Stimulated activated CD4-positive, alpha-beta T cell treated with anti-CD3 and anti-CD28 coated beads, Interleukin-15, amount 100 ng/mL, for 1 hour (primary cell): ENCODE measurements around the gene CAMTA1.
"Not testable (repeated sequence)": the region's sequence is repeated elsewhere in the genome, so short reads cannot be mapped to it uniquely, and the experiment has no call there.

Experiments used
- DNase-seq, 2 donors: peaks; one replicate each; pipeline ENCODE4 v3.0.0-alpha.2; 2020; ENCODE audit warnings: low read depth in 1 of 2, low spot score in 1 of 2

Gene CAMTA1

DNA sequence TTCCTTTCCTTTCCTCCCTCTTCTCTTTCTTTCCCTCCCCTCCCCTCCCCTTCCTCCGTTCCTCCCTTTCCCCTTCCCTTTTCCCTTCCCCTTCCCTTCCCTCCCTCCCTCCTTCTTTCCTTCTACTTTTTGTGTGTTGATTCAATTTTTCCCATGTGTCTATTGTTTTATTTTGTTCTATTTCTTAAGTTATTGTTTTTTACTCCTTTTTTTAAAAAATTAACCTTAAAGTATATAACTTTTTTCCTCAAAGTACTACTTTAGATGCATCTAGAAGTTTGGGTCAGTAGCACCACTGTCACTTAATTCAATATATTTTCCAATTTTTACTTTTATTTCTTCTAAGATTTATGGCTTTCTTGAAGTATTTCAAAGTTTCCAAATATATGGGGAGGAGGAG, 537.7 kb downstream of the CAMTA1 start:
- DNase-seq = no peak

DNA sequence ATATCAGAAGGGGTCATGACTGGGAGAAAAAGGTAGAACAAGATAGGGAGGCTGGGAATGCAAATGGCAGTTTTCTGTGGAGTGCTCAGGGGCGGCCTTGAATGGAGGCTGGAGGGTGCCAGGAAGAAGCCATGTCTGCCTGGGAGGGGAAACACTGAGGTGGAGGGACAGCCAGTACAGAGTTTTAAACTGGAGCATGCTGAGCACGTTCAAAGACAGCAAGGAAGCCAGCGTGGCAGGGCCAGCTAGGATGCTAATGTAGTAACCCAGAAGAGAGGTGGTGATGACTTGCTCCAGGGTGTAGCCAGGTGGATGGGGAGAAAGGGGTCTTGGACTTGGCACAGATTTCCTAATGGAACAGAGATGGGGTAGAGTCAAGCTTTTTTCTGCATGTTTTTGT, 540.0 kb downstream of the CAMTA1 start:
- DNase-seq = no peak

DNA sequence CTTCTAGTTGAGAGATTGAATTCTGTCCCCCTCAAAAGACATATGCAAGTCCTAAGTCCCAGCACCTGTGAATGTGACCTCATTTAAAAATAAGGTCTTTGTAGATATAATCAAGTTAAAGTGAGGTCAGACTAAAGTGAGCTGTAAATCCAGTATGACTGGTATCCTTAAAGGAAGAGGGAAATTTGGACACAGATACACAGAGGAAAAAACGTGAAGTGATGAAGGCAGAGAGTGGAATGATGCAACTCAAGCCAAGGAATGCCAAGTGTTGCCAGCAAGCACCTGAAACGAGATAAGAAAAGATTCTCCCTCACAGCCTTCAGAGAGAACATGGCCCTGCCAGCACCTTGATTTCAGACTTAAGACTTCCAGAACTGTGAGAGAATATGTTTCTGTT, 541.1 kb downstream of the CAMTA1 start:
- no peak for DNase-seq

DNA sequence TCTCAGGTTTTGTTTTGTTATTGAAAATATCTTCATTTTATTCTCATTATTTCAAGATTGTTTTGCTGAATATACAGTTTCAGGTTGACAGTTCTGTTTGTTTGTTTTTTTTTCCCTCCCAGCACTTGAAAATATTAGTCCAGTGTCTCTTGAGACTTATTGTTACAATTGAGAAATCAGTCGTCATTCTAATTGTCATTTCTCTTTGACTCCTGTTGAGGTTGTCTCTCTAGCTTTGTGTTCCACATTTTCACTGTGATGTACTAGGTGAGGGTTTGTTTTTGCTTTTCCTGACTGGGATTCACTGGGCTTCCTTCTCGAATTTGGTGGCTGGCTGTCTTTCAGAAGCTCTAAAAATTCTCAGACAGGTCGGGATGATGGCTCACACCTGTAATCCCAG, 542.6 kb downstream of the CAMTA1 start:
- no peak for DNase-seq

DNA sequence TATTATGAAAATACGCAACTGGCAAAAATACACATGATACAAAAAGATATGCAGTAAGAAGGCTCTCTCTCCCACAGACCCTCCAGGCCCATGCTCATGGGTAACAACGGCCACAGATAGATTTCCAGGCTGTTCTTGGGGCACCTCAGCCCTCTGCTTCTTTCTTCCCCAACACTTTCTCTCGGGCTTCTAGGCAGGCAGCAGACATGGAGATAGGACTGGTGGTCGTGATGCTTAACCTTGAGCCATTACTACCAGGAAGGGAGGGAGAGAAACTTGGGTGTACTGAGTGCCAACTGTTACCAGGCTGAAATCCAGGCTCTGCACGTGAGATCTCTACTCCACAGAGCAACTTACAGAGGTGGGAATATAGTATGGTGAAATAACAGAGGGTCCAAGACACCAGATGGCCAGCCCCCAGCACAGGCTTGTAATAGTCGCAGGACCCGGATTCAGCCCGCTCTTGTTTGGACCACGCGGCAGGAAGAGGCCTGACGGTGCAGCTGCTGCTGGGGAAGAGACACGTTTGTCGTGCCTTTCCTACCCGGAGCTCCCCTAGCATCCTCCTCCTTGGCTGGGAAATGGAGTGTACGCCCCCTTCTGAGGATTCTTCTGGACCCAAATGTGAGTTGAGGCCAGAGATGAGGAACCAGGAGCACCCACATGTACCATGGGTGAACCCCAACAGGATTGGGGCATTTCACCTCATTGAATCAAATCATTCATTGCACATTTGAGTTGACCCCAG, 544.8 kb downstream of the CAMTA1 start:
- DNase-seq = no peak

DNA sequence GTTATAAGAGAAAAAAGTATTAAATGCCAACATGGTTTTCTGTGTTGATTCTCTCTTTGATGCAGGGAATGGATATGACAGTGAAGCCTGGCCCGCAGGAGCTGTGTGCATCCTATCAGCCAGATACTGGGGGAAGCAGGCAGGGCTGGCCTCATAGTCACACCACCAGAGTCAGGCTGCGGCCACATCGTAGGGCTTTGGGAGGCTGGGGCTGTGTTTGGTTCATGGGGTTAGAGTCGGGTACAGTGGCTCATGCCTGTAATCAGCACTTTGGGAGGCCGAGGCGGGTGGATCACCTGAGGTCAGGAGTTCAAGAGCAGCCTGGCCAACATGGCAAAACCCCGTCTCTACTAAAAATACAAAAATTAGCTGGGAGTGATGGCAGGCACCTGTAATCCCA, 545.5 kb downstream of the CAMTA1 start:
- DNase-seq = not testable (repeated sequence)

DNA sequence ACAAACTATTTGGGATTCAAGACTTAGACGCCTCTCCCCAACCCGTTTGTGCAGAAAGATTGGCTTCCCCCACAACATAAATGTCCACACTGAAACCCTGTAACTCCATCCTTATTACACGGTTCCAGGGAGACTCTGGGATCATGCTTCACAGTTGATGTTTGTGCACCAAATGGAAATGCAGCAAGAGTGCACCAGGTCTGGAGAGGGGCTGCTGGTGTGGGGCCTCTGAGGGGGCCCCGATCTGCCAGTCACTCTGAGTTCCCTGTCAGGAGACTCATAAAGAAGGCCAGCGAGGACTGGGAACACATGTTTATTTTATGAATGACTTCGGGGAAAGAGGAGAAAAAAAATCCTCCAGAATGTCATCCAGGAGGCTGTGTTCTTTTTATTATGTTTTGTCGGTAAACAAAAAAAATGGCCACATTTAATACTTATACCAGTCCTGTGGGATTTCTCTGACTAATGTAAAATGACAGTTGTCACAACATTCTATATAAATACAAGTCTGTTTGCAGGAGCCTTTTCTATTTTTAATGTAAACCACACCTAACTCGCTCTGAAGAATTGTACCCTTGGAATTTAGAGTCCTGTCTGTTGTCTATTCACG, 546.8 kb downstream of the CAMTA1 start:
- DNase-seq = no peak

DNA sequence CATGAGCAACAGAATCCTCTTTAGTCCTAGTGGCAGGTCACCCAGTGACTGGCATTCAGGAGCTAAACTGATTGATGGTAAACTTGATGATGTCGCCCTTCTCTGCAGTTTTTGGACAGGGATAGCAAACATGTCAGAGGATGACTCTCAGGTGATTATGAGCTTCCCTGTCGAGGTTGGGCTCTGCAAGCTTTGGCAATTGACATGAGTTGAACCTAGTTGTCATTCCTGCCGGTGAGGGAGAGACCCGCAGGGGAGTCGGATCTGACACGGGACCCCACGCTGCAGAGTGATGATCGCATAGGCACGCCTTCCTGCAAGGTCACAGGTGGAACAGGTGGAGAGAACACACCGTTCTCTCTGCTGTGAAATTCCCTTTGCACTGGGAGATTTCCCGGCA, 547.8 kb downstream of the CAMTA1 start:
- no peak for DNase-seq

DNA sequence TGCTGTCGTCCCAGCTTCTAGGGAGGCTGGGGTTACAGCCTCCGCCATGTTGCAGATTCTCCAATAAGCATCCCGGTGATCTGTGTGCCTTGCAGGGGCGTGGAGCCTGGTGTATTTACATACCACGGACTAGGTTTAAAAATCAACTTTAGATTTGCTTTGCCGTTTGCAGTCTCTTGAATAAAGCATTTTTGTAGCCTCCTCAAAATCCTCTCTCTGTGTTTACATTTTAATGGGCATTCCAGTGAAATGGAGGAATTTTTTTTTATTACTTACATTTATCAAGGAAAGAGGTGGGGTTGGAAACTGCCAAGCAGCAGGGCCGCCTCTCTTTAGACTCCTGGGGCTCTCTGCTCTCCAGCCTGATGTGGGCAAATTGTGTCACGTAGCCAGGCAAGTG, 548.4 kb downstream of the CAMTA1 start:
- no peak for DNase-seq

DNA sequence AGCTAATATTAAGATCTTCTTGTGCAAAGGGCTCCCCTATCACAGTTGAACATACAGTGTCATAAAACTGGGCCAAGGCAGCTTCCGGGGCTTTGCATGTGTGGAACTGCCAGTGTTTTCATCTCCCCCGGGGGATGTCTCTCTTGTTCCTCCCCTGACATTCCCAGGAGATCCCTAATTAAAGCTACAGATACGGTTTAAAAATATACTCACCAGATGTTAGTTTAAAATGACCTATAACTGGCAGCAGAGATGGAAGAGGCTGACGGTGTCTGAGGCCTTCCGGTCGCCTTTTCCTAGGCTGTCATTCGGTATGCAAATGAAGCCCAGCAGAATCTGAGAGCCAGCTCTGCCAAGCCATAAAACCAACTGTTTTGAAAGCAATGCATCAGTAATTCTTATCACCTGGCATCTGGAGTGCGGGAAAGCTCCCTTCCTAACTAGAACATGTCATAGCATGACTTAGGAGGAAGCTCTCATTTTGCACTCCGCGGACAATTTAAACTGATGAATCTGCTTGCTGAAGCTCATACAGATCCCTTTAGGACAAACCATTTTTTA, 549.3 kb downstream of the CAMTA1 start:
- no peak for DNase-seq

DNA sequence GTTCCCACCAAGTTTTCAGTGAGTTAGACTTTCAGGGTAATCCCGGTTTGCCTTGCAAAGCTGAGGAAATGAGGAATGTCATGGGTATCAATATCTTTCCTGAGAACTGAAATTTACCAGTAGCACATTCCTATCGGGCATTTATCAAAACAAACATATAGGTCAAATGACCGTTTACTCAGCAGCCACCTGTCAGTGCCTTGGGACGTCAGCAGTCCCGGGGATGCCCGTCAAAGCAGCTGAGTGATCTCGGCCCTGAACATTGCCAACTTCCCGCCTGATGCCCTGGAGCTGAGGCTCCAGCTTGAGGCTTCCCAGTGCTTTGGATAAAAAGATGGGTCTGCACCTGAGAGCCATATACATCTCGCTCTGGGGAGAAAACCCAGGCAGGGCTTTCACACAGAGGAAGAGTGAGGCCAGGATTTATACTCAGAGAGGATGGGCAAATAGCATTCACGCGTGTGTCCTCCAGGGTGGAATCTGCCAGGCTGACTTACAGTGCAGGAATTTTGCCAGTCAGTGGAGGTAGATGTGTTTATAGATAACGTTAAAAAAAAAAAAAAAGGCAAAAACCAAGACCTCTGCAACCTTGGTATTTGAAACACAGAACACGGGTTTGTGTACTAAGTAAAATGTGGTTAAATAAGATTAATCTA, 550.1 kb downstream of the CAMTA1 start:
- no peak for DNase-seq

DNA sequence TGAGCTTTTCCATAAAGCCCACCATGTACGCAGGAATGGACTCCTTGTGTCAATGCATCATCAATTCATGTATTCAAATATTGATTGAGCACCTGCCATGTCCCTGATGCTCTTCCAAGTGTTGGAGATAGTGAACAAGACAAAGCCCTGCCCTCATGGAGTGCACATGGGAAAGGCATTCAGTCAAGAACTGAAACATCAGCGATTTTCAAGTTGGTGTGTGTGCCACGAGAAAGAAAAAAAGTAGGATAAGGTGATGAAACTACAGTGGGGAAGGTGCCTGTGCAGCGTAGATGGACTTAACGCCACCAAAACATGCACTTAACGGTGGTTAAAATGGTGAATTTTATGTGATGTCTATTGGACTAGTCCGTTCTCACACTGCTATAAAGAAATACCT, 553.2 kb downstream of the CAMTA1 start:
- no peak for DNase-seq

DNA sequence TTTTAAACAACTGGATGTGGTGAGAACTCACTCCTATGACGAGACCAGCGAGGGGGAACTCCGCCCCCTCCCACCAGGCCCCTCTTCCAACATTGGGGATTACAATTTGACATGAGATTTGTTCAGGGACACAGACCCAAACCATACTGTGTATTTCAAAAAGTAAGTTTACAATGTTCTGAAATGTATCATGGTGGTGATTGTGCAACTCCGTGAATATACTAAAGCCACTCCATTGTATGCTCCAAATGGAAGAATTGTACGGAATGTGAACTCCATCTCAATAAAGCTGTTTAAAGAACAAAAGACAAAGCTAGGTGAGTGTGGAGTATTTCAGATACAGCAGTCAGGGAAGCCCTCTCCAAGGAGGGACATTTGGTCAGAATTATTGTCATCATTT, 553.8 kb downstream of the CAMTA1 start:
- DNase-seq = no peak

DNA sequence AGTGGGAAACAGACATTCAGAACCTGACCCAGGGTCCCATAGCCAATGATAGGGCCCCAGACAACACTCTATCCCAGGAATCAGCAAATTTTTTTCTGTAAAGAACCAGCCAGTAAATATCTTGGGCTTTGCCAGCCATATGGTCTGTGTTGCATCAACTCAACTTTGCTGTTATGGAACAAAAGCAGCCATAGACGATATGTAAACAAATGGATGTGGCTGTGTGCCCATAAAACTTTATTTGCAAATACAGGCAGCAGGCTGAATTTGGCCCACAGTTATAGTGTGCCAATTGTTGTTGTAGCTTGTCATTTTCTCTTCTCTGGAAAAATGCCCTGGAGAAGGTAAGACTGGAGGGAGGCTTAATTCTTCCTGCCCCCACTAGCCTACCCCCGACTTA, 554.7 kb downstream of the CAMTA1 start:
- no peak for DNase-seq

DNA sequence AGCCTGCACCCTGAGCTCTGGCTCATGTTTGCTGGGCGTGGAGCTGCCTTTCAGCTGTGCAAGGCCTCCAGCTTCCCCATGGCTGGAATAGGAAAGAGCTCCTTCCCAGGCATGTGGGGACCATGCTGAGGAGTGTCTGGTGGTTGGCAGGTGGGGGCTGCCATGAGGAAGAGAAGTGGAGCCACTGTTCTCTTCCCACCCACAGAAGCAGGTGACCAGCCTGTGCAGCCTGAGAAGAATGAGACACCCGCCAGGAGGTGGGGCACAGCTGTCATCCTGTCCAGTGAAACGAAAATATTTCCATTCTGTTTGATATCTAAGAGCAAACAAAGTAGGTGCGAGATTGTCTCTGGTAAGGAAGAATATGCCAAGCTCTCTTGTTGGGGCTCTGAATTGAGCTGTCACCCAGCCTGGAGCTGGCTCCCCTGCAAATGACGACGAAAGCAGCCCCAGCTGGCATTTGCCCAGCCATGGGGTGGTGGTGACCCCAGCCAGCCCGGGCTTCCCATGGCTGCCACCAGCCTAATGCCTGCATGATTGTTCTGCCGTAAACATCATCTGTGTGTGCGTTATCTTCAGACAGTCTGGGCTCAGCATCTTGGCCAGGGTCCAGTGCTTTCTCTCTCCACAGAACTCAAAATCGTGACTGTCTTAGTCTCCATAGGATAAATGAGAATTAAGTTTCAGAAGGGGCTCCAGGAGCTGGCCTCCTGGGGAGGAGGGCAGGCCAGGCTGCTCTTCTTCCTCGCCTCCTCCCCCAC, 556.1 kb downstream of the CAMTA1 start:
- no peak for DNase-seq

DNA sequence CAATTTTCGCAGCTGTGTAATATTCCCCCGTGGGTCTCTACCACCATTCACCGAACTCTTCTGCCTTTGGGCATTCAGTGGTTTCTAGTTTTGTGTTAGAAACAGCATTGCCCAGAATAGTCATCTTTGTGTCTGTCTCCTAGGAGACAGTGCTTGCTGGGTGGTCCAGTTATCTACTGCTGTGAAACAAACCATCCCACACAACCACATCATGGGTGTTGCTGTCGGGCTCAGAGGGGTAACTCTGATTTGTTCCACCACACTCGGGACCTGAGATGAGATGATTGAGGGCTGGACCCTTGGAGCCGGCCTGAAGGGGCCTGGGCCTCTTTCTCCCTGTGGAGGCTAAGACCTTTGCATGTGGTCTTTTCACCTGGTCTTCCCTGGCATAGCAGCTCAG, 558.6 kb downstream of the CAMTA1 start:
- DNase-seq = no peak

DNA sequence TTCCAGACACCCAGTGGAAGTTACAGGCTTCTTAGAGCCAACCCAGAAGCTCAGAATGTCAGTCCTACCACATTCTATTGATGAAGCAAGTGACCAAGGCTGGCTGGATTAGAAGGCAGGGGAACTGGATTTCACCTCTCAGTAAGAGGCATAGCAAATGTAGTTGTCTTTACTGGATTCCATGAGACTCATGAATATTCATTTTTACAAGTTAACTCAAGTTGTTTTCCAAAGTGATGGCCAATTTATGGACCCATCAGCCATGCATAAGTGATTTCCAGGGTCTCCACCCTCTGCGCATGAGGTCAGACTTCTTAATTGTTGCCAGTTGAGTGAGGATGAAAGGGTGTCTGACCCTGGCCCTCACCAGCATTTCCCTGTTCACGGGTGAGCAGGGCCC, 559.0 kb downstream of the CAMTA1 start:
- DNase-seq = no peak

DNA sequence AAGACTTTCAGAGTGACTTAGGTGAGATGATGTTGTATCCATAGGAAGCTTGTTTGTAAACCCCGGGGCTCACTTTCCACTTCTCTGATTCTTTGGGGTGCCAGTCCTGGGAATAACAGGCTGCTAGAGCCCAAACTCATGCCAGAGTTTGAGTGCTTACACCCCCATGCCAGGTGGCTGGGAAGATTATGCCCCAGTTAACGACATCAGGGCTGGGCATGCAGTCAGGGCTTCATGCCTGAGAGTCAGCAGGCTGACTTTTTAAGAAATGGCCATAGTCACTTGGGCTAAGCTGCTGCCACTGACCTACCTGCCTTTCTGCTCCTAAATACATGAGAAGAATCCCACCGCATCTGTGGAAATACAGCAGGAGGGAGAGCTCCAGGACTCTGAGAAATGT, 560.3 kb downstream of the CAMTA1 start:
- no peak for DNase-seq

DNA sequence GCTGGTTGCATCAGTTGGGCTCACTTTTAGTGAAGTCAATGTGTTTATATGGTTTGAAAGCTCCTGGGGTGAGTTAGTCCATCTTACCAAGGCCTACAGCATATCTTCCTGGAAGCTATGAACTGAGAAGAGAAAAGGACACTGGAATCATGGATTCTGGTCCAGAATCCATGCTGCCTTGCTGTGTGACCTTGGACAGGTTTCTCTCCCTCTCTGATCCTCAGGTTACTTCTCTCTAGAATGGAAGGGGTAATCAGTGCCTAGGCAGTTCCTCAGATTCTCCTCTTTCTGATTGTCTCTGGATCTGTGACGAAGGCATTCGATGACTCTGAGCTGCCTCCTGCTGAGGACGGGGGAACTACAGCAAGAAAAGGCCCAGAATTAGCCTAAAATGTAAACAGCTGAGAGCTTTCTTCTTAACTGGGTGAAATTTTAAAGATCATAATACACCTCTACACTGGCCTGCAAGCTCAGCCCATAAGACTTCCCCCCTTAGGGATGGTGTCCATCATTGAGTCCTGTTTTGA, 560.9 kb downstream of the CAMTA1 start:
- no peak for DNase-seq

DNA sequence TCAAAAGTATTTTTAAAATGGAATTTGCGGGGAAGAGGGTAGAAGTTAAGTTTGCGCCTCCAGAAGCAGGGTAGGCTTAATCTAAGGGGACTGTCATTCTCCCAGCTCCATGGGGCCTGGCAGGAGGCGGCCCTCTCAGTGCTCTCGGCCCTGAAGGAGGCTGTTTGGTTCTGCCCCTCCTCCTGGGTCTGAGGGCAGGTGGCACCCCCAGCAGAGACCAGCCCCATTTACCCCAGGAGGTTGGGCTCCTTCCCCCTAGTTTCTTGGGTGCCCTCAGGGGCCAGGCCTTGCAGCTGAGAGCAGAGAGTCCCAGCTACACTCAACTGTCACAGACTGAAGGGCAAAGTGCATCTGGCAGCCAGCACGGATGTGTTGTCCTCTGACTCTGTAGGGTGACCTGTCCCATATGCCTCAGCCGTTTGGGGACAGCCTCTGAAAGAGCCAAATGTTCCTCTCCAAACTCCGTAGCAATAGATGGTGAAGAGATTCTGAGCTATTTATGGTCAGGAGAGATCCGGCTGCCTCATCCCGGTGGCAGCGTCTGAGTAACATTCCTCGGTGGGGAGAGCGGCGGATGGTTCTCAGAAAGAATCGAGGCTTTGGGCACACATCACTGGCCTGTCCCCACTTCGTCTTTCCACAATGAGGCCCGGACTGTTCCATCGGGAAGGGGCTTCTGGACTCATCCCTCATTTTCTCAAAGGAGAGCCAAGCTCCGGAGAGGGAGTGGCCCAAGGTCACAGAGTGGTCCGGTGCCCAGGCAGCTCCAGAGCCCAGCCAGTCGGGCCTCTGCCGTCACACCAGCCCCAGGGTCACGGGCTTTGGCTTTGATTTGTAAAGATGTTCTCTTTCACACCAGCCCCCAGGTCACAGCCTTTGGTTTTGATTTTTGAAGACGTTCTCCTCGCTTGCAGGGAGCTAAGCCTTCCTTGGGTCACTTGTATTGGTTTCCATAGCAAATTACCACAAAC, 561.6 kb downstream of the CAMTA1 start:
- DNase-seq = no peak
